HL-60/S4 (cell line): Measurements from ENCODE around the gene LIMS1.
"Not testable (repeated sequence)": the region's sequence is repeated elsewhere in the genome, so short reads cannot be mapped to it uniquely, and the experiment has no call there.

ENCODE experiments used
- in situ Hi-C: fragments of 300-500 bp; cut with MboI; formaldehyde crosslinking; loops from 2 replicates; pipeline ENCODE4 v1.14.3; 2022; ENCODE audit warnings: low sequenced_read_pairs

Gene LIMS1, protein sequence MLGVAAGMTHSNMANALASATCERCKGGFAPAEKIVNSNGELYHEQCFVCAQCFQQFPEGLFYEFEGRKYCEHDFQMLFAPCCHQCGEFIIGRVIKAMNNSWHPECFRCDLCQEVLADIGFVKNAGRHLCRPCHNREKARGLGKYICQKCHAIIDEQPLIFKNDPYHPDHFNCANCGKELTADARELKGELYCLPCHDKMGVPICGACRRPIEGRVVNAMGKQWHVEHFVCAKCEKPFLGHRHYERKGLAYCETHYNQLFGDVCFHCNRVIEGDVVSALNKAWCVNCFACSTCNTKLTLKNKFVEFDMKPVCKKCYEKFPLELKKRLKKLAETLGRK

GRCh38 chr2:108533832-108534583 lies at the start of gene LIMS1:
Gene LIMS1, plus strand, starts transcription at chr2:108534470. Its CDS starts 93 bp downstream, at chr2:108534563.
- in situ Hi-C loops, result no loop called here

- in situ Hi-C loops, result no loop called here
These were observed 49.0 kb upstream of the LIMS1 start for GRCh38 chr2:108485253-108485652.

DNA sequence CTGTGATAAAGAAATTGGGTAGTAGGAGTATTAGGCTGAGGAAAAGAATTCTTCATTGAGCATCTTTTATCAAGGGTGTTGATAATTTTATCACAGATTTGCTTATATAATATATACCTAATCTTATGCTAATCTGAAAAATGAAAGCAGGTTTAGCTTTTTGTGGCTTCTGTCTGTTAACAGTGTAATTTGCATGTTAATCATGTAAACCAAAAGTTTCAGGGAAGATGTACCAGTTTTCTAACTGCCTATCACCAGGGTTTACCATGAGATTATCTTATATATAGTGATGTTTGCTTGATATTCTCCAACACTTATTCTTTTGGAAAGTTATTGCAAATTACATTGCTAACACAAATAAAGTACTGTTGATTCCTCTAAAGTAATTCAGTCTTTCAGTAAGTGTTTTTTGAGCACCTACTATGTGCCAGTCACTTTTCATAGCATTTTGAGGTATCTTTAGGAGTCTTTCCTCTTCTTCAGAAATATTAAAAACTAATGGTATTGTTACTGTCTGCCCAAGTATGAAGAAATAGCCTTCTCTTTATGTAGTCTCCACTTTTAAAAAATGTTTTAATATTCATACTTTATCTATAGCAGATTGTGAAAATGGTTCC lies 43.7 kb upstream of the LIMS1 start:
- in situ Hi-C loops, result no loop called here

GRCh38 chr2:108491848-108492247 lies 42.4 kb upstream of the LIMS1 start:
- in situ Hi-C loops, result no loop called here

DNA sequence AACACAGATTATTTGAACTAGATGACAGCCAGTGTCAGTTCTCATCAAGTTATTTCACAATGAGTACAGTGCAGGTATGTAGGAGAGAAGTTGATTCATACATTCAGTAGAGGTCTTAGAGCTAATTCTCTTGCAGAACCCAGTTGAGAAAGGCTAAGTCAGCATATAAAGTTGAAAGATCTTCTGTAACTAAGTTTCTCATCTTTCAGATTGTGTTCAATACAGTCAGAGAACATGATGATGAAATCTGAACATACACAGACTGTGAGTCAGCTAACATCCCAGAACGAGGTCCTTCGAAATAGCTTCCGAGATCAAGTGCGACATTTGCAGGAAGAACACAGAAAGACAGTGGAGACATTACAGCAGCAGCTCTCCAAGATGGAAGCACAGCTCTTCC lies 41.9 kb upstream of the LIMS1 start:
- in situ Hi-C loops, result no loop called here

GRCh38 chr2:108496167-108496566 lies 38.1 kb upstream of the LIMS1 start:
- in situ Hi-C loops, result not testable (repeated sequence)

DNA sequence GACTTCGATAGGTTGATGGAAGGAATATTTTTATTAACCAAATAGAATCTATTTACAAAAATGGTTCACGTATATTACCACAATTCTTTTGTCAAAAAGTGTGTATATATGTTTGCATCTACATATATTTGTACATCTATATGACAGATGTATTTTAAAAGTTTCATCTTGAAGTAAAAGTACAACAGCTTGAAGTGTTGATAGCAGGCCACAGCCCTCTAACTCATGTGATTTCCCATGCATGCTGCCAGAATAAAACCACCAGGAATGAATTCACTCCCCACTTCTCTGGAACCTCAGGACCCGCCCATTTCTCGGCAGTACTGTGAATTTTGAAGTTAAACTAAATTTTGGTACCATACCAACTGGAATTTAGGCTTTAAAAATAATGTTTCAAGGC lies 26.6 kb upstream of the LIMS1 start:
- in situ Hi-C loops, result not testable (repeated sequence)

- in situ Hi-C loops, result not testable (repeated sequence)
These were observed 21.8 kb upstream of the LIMS1 start for GRCh38 chr2:108512431-108512830.

DNA sequence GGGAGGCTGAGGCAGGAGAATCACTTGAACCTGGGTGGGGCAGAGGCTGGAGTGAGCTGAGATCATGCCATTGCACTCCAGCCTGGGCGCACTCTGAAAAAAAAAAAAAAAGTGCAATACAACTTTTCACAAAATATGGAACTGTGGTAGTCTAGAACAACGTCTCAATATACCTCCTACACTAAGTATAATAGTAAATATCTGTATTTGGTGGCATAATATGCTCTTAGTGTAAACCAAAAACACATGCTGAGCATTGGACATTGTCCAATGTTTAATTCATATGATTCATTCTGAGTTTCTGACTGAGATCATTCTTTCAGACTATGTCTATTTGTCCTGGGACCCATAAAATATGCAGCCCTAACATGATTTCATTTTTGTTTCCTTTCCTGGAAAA lies 19.8 kb upstream of the LIMS1 start:
- in situ Hi-C loops, result not testable (repeated sequence)

DNA sequence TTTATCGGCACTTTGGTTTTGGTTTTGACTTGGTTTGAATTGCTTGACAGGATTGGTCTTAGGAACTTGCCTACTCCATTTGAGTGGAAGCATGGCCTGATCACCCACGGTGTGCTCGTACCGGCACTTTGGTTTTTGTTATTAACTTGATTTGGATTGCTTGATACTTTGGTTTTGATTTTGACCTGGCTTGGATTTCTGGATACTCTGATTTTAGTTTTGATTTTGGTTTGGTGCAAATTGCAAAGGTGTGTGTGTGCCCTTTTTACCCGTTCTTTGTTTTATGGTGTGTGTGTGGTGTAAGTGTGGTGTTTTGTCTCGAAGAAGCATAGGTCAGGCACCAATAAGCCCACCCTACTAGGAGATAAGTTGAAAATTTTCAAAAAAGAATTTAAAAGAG lies 9.6 kb upstream of the LIMS1 start:
- in situ Hi-C loops, result not testable (repeated sequence)

DNA sequence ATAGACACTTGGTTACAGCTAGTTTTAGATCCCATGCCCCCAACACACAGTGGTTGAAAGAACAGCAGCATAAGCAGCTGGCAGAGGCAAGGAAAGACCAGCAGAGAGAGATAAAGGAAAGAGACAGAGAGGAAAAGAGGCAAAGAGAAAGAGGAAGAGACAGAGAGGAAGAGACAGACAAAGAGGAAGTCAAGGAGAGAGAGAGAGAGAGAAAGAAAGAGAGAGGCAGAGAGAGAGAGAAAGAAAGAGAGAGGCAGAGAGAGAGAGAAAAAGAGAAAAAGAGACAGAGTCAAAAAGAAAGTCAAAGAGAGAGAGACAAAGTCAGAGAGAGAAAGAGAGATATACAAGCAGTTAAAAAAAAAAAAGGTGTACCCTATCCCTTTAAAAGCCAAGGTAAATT lies 9.0 kb upstream of the LIMS1 start:
- in situ Hi-C loops, result not testable (repeated sequence)

- in situ Hi-C loops, result no loop called here
These were observed 2.6 kb upstream of the LIMS1 start for GRCh38 chr2:108531674-108532055.

- in situ Hi-C loops, result no loop called here
These were observed 500 bp downstream of the LIMS1 start for GRCh38 chr2:108534584-108535356.

DNA sequence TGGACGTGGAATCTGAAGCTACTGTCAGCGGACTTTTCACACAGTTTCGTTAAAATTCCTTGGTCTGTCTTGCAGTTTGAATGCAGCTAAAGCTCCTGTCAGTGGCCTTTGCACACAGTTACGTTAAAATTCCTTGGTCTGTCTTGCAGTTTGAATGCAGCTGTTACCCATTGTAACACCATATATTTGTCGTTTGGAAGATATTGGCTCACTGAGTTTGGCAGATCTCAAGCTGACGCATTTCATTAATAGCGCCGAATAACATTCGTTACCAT lies 1.0 kb downstream of the LIMS1 start:
- in situ Hi-C loops, result no loop called here

GRCh38 chr2:108536133-108536780 lies 2.0 kb downstream of the LIMS1 start:
- in situ Hi-C loops, result no loop called here

DNA sequence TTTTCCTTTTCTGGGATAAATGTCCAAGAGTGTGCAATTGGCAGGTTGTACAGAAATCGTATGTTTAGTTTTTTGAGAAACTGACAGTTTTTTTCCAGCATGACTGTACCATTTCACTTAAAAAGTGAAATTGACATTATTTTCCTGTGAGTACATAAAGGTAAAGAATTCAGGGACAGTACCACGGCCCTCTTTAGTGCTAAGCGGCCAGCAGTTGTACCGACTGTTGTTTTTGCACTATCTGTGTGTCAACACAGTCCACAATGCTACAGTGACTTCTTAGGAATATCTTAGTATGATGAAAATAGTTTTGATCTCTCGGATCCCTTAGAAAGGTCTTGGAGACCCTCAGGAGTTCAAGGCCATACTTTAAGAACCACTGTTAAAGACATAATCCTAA lies 2.6 kb downstream of the LIMS1 start:
- in situ Hi-C loops, result no loop called here

GRCh38 chr2:108538000-108538625 lies 3.8 kb downstream of the LIMS1 start:
- in situ Hi-C loops, result no loop called here

- in situ Hi-C loops, result no loop called here
These were observed 7.2 kb downstream of the LIMS1 start for GRCh38 chr2:108541451-108541850.

GRCh38 chr2:108542071-108542470 lies 7.8 kb downstream of the LIMS1 start:
- in situ Hi-C loops, result no loop called here

GRCh38 chr2:108547606-108548005 lies 13.3 kb downstream of the LIMS1 start:
- in situ Hi-C loops, result no loop called here
